Measurements from ENCODE around the gene ZNF232.
"Not testable (repeated sequence)": the region's sequence is repeated elsewhere in the genome, so short reads cannot be mapped to it uniquely, and the experiment has no call there.

The ZNF232 gene

DNA sequence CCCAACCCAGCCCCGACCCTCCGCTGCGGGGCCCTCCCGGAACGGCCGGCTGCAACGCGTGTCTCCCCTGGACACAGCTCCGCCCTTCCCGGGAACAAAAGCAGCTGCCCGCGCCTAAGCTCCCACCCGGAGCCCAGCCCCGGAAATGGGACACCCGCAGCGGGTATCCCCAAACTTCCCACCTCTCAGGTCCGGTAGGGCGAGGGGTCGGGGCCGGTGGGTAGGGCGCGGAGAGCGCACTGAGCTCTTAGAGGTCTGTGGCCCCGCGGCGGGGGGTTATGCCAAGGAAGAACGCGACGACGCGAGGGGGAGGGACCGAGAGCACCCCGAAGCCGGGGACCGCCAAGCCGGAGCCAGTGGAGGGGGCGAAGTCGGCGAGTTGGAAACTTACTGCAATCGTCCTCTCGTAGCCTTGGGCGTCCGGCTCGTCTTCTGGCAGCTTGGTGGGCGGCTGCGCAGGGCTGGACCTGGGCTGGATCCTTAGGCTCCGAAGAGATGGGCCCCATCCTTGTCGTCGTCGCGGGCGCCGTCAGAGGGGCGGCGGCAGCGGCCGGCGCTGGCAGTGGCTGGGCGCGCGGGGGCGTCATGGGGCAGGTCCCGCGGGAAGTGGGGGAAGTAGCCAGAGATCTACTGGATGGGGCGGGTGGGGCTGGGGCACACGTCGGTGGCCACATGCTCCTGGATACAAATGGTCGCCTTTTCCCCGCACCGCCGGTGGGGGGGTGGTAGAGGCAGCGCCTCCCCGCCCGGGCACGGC lies 11.1 kb upstream of the ZNF232 start:
- TF ChIP-seq, protein P1, sequence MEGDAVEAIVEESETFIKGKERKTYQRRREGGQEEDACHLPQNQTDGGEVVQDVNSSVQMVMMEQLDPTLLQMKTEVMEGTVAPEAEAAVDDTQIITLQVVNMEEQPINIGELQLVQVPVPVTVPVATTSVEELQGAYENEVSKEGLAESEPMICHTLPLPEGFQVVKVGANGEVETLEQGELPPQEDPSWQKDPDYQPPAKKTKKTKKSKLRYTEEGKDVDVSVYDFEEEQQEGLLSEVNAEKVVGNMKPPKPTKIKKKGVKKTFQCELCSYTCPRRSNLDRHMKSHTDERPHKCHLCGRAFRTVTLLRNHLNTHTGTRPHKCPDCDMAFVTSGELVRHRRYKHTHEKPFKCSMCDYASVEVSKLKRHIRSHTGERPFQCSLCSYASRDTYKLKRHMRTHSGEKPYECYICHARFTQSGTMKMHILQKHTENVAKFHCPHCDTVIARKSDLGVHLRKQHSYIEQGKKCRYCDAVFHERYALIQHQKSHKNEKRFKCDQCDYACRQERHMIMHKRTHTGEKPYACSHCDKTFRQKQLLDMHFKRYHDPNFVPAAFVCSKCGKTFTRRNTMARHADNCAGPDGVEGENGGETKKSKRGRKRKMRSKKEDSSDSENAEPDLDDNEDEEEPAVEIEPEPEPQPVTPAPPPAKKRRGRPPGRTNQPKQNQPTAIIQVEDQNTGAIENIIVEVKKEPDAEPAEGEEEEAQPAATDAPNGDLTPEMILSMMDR (IDR thresholded peaks at IDR 0.05; ENCODE audit: control insufficient read depth, insufficient read depth, low read depth, low read length, missing control alignments) = no peak
- H3K4me3 ChIP-seq (ENCODE audit: control insufficient read depth, low read depth, low read length) = peak overlapping the region; percentile 59
- no peak for DNase-seq (ENCODE audit: low read depth)

DNA sequence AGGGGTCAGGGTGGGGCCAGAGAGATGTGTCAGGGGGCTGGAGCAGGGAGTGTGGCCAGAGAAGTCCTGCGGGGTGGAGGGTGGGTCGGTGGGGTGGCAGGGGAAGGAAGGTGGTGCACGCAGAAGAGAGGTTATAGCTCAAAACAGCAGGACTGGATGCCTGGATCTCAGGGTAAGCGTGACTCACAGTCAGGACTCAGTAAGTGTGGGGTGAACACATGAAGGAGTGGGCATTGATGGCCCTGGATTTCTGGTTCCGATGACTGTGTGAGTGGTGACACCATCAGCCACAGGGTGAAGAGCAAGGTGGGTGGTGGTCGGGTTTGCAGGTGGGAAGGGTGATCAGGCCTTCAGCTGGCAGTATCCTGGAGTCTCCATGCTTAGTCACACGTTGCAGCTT lies 10.4 kb upstream of the ZNF232 start:
- DNase-seq (ENCODE audit: low read depth) = not testable (repeated sequence)
- H3K4me3 ChIP-seq (ENCODE audit: control insufficient read depth, low read depth, low read length) = peak overlapping the region; percentile 59; the same call in 1 of the 2 replicates

DNA sequence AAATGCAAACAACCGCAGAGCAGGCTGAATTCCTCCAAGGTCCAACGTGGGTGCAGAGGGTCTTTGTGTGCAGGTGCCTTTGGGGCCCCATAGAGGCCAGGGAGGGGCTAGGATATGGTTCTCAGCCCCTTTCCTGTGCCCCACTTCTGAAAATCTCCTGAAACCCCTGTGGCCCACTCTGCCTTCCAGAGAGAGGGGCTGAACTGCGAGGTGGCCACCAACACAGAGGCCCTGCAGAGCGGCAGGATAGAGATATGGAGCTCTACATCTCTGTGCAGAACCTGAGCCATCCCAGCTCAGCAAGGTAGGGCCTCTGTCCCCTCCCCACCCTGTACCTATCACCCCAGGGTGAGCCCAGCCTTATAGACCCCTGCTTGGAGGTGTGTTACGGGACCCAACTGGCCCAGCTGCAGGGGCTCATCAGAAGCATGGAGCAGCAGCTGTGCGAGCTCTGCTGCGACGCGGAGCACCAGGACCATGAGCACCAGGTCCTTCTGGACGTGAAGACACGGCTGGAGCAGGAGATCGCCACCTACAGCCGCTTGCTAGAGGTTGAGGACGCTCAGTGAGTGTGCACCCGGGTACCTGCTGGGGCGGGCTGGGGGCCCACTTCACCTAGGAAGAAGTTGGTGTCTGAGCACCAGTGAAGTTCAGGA lies 9.6 kb upstream of the ZNF232 start:
- DNase-seq (ENCODE audit: low read depth) = no peak
- H3K4me3 ChIP-seq (ENCODE audit: control insufficient read depth, low read depth, low read length) = no peak overlapping the region
- TF ChIP-seq, protein P1 (IDR thresholded peaks at IDR 0.05; ENCODE audit: control insufficient read depth, insufficient read depth, low read depth, low read length, missing control alignments) = no peak

DNA sequence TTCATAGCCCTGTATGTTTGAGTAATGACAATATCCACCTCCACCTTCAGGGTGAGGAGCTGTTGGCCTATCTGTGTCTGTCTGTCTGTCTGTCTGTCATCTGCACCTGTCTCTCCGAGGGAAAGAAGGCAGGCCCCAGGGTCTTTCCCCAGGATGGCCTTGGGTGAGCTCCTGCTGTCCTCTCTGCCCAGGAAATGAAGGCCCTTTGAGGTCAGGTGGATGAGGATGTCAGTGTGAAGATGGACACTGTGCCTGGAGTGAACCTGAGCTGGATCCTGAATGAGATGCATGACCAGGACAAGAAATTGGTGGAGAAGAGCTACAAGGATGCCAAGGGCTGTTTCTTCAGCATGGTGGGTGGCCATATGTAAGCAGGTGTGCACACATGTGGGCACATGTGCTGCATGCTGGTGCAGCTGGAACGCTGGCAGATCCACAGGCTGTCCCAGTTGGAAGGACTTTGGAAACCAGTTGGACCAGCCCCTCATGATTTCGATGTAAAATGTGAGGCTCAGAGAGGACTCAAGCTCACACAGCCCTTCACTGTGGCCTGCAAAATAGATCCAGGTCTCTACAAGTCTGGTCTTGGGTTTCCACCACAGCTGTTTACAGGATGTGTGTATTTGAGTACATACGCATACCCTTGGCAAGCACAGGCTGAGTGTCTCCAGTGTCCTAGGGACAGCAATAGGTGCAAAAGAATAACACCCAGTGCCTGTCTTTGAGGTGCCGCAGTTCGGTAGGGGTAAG lies 8.9 kb upstream of the ZNF232 start:
- DNase-seq (ENCODE audit: low read depth); H3K4me3 ChIP-seq (ENCODE audit: control insufficient read depth, low read depth, low read length): not testable (repeated sequence)

DNA sequence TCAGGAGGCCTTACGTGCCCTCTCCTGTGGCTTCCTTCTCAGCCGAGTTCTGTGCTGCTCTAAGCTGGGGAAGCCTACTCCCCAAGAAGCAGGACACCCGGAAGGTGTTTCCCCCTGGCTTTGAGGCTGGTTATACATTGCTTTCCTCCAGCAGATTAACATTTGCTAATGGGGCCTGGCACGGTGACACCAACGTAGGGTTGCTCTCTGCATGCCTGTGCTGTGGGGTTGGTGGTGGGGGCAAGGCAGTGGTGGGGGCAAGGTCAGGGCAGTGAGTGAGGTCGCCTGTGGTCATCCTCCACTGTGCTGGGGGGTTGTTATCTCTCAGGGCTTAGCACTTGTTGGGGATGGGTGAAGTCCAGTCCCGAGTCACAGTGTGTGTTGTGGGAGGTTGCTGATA lies 8.4 kb upstream of the ZNF232 start:
- TF ChIP-seq, protein P1 (IDR thresholded peaks at IDR 0.05; ENCODE audit: control insufficient read depth, insufficient read depth, low read depth, low read length, missing control alignments) = no peak
- no peak for DNase-seq (ENCODE audit: low read depth)
- H3K4me3 ChIP-seq (ENCODE audit: control insufficient read depth, low read depth, low read length) = no peak overlapping the region

DNA sequence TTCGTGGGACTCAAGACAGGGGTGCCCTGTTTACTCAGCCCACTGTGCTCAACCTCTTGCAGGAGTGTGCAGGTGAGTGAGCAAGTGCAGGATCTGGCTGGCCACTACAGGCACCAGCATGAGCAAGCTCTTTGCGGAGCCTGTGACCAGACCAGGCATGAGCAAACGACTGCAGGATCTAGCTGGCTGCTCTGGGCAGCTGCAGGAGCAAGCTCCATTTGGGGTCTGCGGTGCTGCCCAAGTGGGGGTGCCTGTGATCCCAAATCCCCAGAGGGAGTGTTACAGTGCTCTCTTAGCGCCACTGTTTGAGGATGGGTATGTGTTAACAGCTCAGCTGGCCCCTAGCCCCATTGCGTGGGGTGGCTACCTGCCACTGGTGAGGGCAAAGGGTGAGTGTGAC lies 6.5 kb upstream of the ZNF232 start:
- no peak overlapping the region for H3K4me3 ChIP-seq (ENCODE audit: control insufficient read depth, low read depth, low read length)
- DNase-seq (ENCODE audit: low read depth) = no peak
- TF ChIP-seq, protein P1 (IDR thresholded peaks at IDR 0.05; ENCODE audit: control insufficient read depth, insufficient read depth, low read depth, low read length, missing control alignments) = no peak

DNA sequence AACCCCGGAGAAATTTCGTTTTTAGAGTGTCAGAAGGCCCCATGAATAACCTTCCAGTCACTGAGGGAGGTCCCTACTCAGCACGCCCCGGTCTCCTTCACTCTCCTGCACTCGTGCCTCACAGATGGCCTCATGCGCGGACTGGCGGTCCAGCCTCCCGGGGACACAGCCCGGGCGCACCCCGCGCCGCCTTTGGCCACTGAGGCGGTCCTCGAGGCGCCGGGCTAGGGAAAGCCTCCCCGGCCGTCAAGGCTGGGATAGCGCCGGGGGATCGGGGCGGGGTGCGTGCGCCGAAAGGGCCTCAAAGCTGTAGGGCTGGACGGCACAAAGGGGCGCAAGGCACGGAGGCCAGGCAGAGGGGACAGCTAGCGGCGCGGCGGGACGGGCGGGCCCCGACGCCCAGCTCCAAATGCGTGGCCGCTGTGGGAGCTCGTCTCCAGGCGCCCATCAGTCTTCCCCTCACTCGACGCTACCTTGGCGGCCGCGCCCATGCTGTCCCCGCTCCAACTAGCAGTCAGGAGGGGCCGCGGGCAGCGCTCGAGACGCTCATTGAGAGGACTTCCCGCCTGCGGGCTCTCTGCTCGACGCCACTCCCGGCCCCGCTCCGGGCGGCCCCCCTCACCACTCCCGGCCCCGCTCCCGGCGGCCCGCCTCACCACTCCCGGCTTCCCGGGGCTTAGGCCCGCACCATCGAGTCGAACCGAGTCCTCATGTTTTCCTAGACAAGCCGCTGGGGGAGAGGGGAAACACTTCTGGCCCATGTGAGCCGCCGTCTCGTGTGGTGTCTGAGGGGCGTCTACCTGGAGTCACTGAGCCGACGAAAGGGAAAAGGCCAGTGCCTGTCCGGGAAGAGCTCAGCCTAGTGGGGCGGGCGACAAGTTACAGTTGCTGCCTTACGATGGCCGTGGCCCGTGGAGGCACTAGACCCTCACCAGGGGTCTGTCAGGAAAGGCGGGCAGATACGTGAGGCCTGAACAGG lies 4.3 kb upstream of the ZNF232 start, which contains the start of gene USP6:
USP6 (plus strand) TSS at position 360 of the 979 bp plus-strand sequence. CDS start 14,336 bp downstream, outside the sequence.
- no peak within 1 kb of the TSS; the same call in 1 of the 2 replicates for H3K4me3 ChIP-seq (ENCODE audit: control insufficient read depth, low read depth, low read length)
- no peak for DNase-seq (ENCODE audit: low read depth)
- TF ChIP-seq, protein P1 (IDR thresholded peaks at IDR 0.05; ENCODE audit: control insufficient read depth, insufficient read depth, low read depth, low read length, missing control alignments) = no peak
